ENCODE data around the gene UNC45B. TPM values are rescaled to one million over a fixed set of nuclear protein-coding genes. Genes with fewer than 3 reads are reported as not detected.

The UNC45B gene
- total RNA-seq, 2 donors from 2014 or later = not detected

DNA sequence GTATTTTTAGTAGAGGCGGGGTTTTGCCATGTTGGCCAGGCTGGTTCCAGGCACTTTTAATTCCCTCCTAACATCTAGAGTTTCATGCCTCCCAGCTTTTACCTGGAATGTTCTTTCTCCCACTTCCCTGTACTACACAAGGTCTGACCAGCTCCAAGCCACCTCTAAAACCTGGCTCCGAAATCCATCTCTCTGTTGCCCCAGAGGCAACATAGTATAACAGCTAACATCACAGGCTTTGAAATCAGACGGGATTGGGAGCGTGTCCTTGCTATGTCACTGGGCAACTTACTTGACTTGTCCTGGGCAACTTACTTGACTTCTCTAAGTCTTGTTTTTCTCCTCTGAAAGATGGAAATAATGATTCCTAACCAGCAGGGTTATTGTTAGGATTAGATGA is 15.1 kb downstream of the UNC45B start:
- Histone ChIP-seq H3K4me3 (ENCODE audit: low read length) (no peak overlapping the region), H3K9me3 (ENCODE audit: control insufficient read depth, low read length) (no peaks in the 10 kb centered on the region), H3K27me3 (ENCODE audit: control insufficient read depth, insufficient read depth, low read length, poor library complexity, severe bottlenecking) (no peaks in the 10 kb centered on the region), H3K36me3 (ENCODE audit: control insufficient read depth, insufficient read depth, low read length) (no peaks in the 10 kb centered on the region), H3K9ac (ENCODE audit: extremely low read depth, low read length, poor library complexity, severe bottlenecking) (no peak overlapping the region), H3K27ac (ENCODE audit: low read depth, low read length) (no peak overlapping the region), H3K4me1 (ENCODE audit: control insufficient read depth, insufficient read depth, low read length) (no peaks in the 10 kb centered on the region)
- Mint-ChIP-seq H3K9me3 (no peaks in the 10 kb centered on the region), H3K4me3 (no peak overlapping the region), H3K27me3 (ENCODE audit: insufficient read depth) (no peaks in the 10 kb centered on the region), H3K27ac (no peak overlapping the region), H3K36me3 (ENCODE audit: low read depth) (no peaks in the 10 kb centered on the region), H3K4me1 (no peaks in the 10 kb centered on the region)
- WGBS, 2 experiments (ENCODE audit: insufficient coverage in 1 of 2, insufficient read length in 1 of 2) = 88 to 92% methylated on average over 2 to 4 of the region's 4 CpGs
- no peak for DNase-seq
- TF ChIP-seq, protein P1, sequence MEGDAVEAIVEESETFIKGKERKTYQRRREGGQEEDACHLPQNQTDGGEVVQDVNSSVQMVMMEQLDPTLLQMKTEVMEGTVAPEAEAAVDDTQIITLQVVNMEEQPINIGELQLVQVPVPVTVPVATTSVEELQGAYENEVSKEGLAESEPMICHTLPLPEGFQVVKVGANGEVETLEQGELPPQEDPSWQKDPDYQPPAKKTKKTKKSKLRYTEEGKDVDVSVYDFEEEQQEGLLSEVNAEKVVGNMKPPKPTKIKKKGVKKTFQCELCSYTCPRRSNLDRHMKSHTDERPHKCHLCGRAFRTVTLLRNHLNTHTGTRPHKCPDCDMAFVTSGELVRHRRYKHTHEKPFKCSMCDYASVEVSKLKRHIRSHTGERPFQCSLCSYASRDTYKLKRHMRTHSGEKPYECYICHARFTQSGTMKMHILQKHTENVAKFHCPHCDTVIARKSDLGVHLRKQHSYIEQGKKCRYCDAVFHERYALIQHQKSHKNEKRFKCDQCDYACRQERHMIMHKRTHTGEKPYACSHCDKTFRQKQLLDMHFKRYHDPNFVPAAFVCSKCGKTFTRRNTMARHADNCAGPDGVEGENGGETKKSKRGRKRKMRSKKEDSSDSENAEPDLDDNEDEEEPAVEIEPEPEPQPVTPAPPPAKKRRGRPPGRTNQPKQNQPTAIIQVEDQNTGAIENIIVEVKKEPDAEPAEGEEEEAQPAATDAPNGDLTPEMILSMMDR (conservative IDR thresholded peaks at IDR 0.05) = no peak

DNA sequence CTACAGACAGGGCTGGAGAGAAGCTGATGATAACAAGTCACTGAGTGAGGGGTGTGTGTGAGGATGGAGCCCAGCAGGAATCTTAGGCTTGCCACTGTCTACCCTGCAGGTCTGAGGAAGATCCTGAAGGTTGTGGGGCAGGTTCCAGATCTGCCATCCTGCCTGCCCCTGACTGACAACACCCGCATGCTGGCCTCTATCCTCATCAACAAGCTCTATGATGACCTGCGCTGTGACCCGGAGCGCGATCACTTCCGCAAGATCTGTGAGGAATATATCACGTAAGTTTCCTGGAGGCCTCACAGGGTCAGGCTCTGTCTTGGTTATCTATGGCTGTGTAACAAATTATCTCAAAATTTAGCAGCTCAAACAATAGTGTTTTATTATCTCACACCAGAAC is 16.3 kb downstream of the UNC45B start:
- Histone ChIP-seq H3K4me1 (ENCODE audit: control insufficient read depth, insufficient read depth, low read length) (no peaks in the 10 kb centered on the region), H3K9me3 (ENCODE audit: control insufficient read depth, low read length) (no peaks in the 10 kb centered on the region), H3K27me3 (ENCODE audit: control insufficient read depth, insufficient read depth, low read length, poor library complexity, severe bottlenecking) (no peaks in the 10 kb centered on the region), H3K36me3 (ENCODE audit: control insufficient read depth, insufficient read depth, low read length) (no peaks in the 10 kb centered on the region), H3K27ac (ENCODE audit: low read depth, low read length) (no peak overlapping the region), H3K4me3 (ENCODE audit: low read length) (no peak overlapping the region), H3K9ac (ENCODE audit: extremely low read depth, low read length, poor library complexity, severe bottlenecking) (no peak overlapping the region)
- Mint-ChIP-seq H3K27ac (no peak overlapping the region), H3K4me3 (no peak overlapping the region), H3K27me3 (ENCODE audit: insufficient read depth) (no peaks in the 10 kb centered on the region), H3K4me1 (no peaks in the 10 kb centered on the region), H3K9me3 (no peaks in the 10 kb centered on the region), H3K36me3 (ENCODE audit: low read depth) (no peaks in the 10 kb centered on the region)
- no peak for DNase-seq
- TF ChIP-seq, protein P1 (conservative IDR thresholded peaks at IDR 0.05) = no peak
- WGBS, 2 experiments (ENCODE audit: insufficient coverage in 1 of 2, insufficient read length in 1 of 2) = 94 to 95% methylated on average over 6 to 7 of the region's 7 CpGs

DNA sequence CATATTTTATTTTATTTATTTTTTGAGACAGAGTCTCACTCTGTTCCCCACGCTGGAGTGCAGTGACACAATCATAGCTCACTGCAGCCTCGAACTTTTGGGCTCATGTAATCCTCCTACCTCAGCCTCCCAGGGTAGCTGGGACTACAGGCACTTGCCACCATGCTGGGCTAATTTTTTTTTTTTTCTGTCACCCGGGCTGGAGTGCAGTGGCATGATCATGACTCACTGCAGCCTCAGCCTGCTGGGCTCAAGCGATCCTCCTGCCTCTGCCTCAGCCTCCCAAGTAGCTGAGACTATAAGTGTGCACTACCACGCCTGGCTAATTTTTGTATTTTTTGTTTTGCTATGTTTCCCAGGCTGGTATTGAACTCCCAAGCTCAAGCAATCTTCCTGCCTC is 17.1 kb downstream of the UNC45B start:
- Mint-ChIP-seq H3K27me3 (ENCODE audit: insufficient read depth) (no peaks in the 10 kb centered on the region), H3K27ac (no peak overlapping the region)
- H3K27ac ChIP-seq (ENCODE audit: low read depth, low read length) = no peak overlapping the region

More for the DNA sequence above, 17.1 kb downstream of the UNC45B start:
- Histone ChIP-seq H3K36me3 (ENCODE audit: control insufficient read depth, insufficient read depth, low read length) (no peaks in the 10 kb centered on the region), H3K9ac (ENCODE audit: extremely low read depth, low read length, poor library complexity, severe bottlenecking) (no peak overlapping the region), H3K4me1 (ENCODE audit: control insufficient read depth, insufficient read depth, low read length) (no peaks in the 10 kb centered on the region), H3K9me3 (ENCODE audit: control insufficient read depth, low read length) (no peaks in the 10 kb centered on the region), H3K27me3 (ENCODE audit: control insufficient read depth, insufficient read depth, low read length, poor library complexity, severe bottlenecking) (no peaks in the 10 kb centered on the region), H3K4me3 (ENCODE audit: low read length) (no peak overlapping the region)
- 65 to 77% methylated on average over 2 to 5 of the region's 5 CpGs for WGBS, 2 experiments (ENCODE audit: insufficient coverage in 1 of 2, insufficient read length in 1 of 2)
- TF ChIP-seq, protein P1 (conservative IDR thresholded peaks at IDR 0.05) = no peak
- no peak for DNase-seq
- Mint-ChIP-seq H3K4me1 (no peaks in the 10 kb centered on the region), H3K4me3 (no peak overlapping the region), H3K36me3 (ENCODE audit: low read depth) (no peaks in the 10 kb centered on the region), H3K9me3 (no peaks in the 10 kb centered on the region)

Measured in endodermal cell (in vitro differentiated cells).